Activated B cell treated with CpG ODN at 0.5 μM for 24 hours (primary cell): Measurements from ENCODE around the gene WDFY4. TPM values are rescaled to one million over a fixed set of nuclear protein-coding genes. Genes with fewer than 3 reads are reported as not detected.

Source experiments
- ATAC-seq: fragments of 200-7000 bp; cut with Tn5 transposase; one replicate; pipeline ENCODE4 v1.10.0; 2021; ENCODE audit warnings: low read depth, mild to moderate bottlenecking, moderate library complexity
- CTCF ChIA-PET: fragments of 350-600 bp; sonication (Branson Sonifier 250); formaldehyde crosslinking; loops from one replicate; lab custom pipeline; 2021; ENCODE audit warnings: antibody characterized with exemption; lab: Charles Lee
- POLR2A ChIA-PET: fragments of 350-600 bp; sonication (Branson Sonifier 250); formaldehyde crosslinking; loops from one replicate; lab custom pipeline; 2021; ENCODE audit warnings: antibody characterized with exemption; lab: Charles Lee
- DNase-seq: peaks from one replicate; pipeline ENCODE4 v3.0.0; 2022
- H3K27ac Mint-ChIP-seq: one replicate; pipeline ENCODE4 v1.8.0; 2020; ENCODE audit warnings: mixed read lengths
- H3K27me3 Mint-ChIP-seq: one replicate; pipeline ENCODE4 v1.8.0; 2021; ENCODE audit warnings: mixed read lengths
- H3K36me3 Mint-ChIP-seq: one replicate; pipeline ENCODE4 v1.8.0; 2021; ENCODE audit warnings: low read depth, mixed read lengths
- H3K4me1 Mint-ChIP-seq: one replicate; pipeline ENCODE4 v1.8.0; 2021; ENCODE audit warnings: mixed read lengths
- H3K4me3 Mint-ChIP-seq: one replicate; pipeline ENCODE4 v1.8.0; 2020; ENCODE audit warnings: mild to moderate bottlenecking, mixed read lengths
- H3K9me3 Mint-ChIP-seq: one replicate; pipeline ENCODE4 v1.8.0; 2020; ENCODE audit warnings: mixed read lengths
- CTCF ChIP-seq: fragments of 200-600 bp; IDR thresholded peaks from one replicate; pipeline ENCODE4 v1.8.0; 2022; ENCODE audit warnings: antibody characterized with exemption, mild to moderate bottlenecking
- intact Hi-C: fragments of 100-400 bp; cut with micrococcal nuclease; formaldehyde crosslinking; loops from one replicate; pipeline ENCODE4 v1.15.1; 2024
- total RNA-seq: library from RNA; stranded (reverse); gene quantifications from 2 replicates; pipeline ENCODE4 v1.2.3, GENCODE V29; 2022

WDFY4 gene
- total RNA-seq, 1 donor from 2014 or later = 488 TPM

GRCh38 chr10:48655411-48656240, 29.0 kb upstream of the WDFY4 start:
- ChIA-PET CTCF (interaction anchor here (0.6 to 7.9 kb wide), 54 partner anchors 9 to 509 kb away, joined by 3 to 301 read pairs (median 7); partner anchors contain the start of genes ARHGAP22 and WDFY4), POLR2A (interaction anchor here (0.6 to 2.0 kb wide), 20 partner anchors 9 to 292 kb away, joined by 3 to 14 read pairs (median 4); partner anchors contain the start of genes ARHGAP22 and WDFY4)
- Mint-ChIP-seq H3K27ac (no peak overlapping the region), H3K4me3 (peak overlapping the region; percentile 62), H3K27me3 (peaks cover 6% of the 10 kb centered on the region), H3K9me3 (no peaks in the 10 kb centered on the region), H3K4me1 (peaks cover 45% of the 10 kb centered on the region), H3K36me3 (no peaks in the 10 kb centered on the region)
- TF ChIP-seq CTCF = no peak
- peak; percentile 24 for ATAC-seq
- DNase-seq = no peak
- intact Hi-C loops = loop anchor here (1.0 to 5.0 kb wide), 9 partner anchors 21 to 348 kb away; partner anchors contain the start of gene MAPK8

- peak; percentile 93 for ATAC-seq
- ChIA-PET POLR2A (interaction anchor here (0.6 to 2.0 kb wide), 22 partner anchors 9 to 293 kb away, joined by 3 to 14 read pairs (median 4); partner anchors contain the start of genes ARHGAP22 and WDFY4), CTCF (interaction anchor here (0.6 to 7.9 kb wide), 68 partner anchors 8 to 508 kb away, joined by 3 to 301 read pairs (median 4); partner anchors contain the start of genes ARHGAP22 and WDFY4)
- TF ChIP-seq CTCF = peak; percentile 97
- intact Hi-C loops = loop anchor here (1.0 to 5.0 kb wide), 9 partner anchors 22 to 349 kb away; partner anchors contain the start of gene MAPK8
- DNase-seq = peak; percentile 99
- Mint-ChIP-seq H3K36me3 (no peaks in the 10 kb centered on the region), H3K27ac (no peak overlapping the region), H3K4me3 (peak overlapping the region; percentile 81), H3K9me3 (no peaks in the 10 kb centered on the region), H3K27me3 (peaks cover 6% of the 10 kb centered on the region), H3K4me1 (peaks cover 48% of the 10 kb centered on the region)
Measured at GRCh38 chr10:48656241-48656913, 28.3 kb upstream of the WDFY4 start.

- no peak for DNase-seq
- no peaks in the 10 kb centered on the region for H3K9me3 Mint-ChIP-seq
- H3K4me1 Mint-ChIP-seq = peaks cover 48% of the 10 kb centered on the region
- no peak for ATAC-seq
- no peaks in the 10 kb centered on the region for H3K36me3 Mint-ChIP-seq
- POLR2A ChIA-PET = interaction anchor here (0.8 to 2.0 kb wide), 10 partner anchors 15 to 294 kb away, joined by 3 to 14 read pairs (median 4); no protein-coding TSS in a partner anchor
- intact Hi-C loops = loop anchor here (1.0 to 5.0 kb wide), 9 partner anchors 22 to 350 kb away; partner anchors contain the start of gene MAPK8
- no peak overlapping the region for H3K27ac Mint-ChIP-seq
- TF ChIP-seq CTCF = no peak
- peaks cover 6% of the 10 kb centered on the region for H3K27me3 Mint-ChIP-seq
- peak overlapping the region; percentile 81 for H3K4me3 Mint-ChIP-seq
- CTCF ChIA-PET = interaction anchor here (0.6 to 7.9 kb wide), 60 partner anchors 7 to 507 kb away, joined by 3 to 301 read pairs (median 6); partner anchors contain the start of genes ARHGAP22 and WDFY4
Measured at GRCh38 chr10:48656914-48657305, 27.8 kb upstream of the WDFY4 start.

GRCh38 chr10:48657416-48657815, 27.3 kb upstream of the WDFY4 start:
- peaks cover 48% of the 10 kb centered on the region for H3K4me1 Mint-ChIP-seq
- ChIA-PET POLR2A (interaction anchor here (1.2 to 1.5 kb wide), 4 partner anchors 14 to 197 kb away, joined by 3 to 6 read pairs (median 4); no protein-coding TSS in a partner anchor), CTCF (interaction anchor here (0.9 to 7.9 kb wide), 38 partner anchors 15 to 859 kb away, joined by 3 to 301 read pairs (median 12); partner anchors contain the start of genes ARHGAP22 and WDFY4)
- H3K9me3 Mint-ChIP-seq = no peaks in the 10 kb centered on the region
- TF ChIP-seq CTCF = no peak
- ATAC-seq = no peak
- no peak overlapping the region for H3K27ac Mint-ChIP-seq
- H3K36me3 Mint-ChIP-seq = no peaks in the 10 kb centered on the region
- no peak for DNase-seq
- H3K27me3 Mint-ChIP-seq = peaks cover 6% of the 10 kb centered on the region
- intact Hi-C loops = loop anchor here (2.0 to 5.0 kb wide), 4 partner anchors 23 to 350 kb away; partner anchors contain the start of gene MAPK8
- H3K4me3 Mint-ChIP-seq = no peak overlapping the region
